ENCODE measurements around the gene MAST2.
"Not testable (repeated sequence)": the region's sequence is repeated elsewhere in the genome, so short reads cannot be mapped to it uniquely, and the experiment has no call there.

Gene MAST2

DNA sequence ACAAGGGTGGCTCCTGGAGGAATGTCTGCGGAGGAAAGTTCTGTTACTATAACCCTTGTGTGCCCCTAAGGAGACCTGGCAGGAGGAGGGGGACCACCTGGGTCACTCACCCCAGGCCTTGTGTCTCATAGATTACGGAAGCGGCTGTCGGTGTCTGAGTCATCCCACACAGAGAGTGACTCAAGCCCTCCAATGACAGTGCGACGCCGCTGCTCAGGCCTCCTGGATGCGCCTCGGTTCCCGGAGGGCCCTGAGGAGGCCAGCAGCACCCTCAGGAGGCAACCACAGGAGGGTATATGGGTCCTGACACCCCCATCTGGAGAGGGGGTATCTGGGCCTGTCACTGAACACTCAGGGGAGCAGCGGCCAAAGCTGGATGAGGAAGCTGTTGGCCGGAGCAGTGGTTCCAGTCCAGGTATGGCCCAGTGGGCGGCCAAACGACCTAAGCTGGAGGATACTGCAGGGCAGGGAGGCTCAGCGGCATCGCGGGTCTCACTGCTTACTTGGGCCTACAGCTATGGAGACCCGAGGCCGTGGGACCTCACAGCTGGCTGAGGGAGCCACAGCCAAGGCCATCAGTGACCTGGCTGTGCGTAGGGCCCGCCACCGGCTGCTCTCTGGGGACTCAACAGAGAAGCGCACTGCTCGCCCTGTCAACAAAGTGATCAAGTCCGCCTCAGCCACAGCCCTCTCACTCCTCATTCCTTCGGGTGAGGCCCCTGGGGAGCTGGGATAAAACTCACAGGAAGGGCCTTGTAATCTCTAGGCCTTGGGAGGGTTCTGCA lies 227.7 kb downstream of the MAST2 start:
- no peak for DNase-seq

GRCh38 chr1:46034601-46035516 lies 231.4 kb downstream of the MAST2 start:
- no peak for DNase-seq

GRCh38 chr1:46036894-46037839 lies 233.8 kb downstream of the MAST2 start:
- peak; percentile 89 for DNase-seq

GRCh38 chr1:46039571-46040052 lies 236.2 kb downstream of the MAST2 start:
- no peak for DNase-seq

GRCh38 chr1:46041551-46041950 lies 238.1 kb downstream of the MAST2 start:
- DNase-seq, result no peak

GRCh38 chr1:46041974-46042373 lies 238.6 kb downstream of the MAST2 start:
- no peak for DNase-seq

GRCh38 chr1:46043458-46044017 lies 240.1 kb downstream of the MAST2 start:
- DNase-seq, result no peak

GRCh38 chr1:46044116-46044515 lies 240.7 kb downstream of the MAST2 start:
- no peak for DNase-seq

DNA sequence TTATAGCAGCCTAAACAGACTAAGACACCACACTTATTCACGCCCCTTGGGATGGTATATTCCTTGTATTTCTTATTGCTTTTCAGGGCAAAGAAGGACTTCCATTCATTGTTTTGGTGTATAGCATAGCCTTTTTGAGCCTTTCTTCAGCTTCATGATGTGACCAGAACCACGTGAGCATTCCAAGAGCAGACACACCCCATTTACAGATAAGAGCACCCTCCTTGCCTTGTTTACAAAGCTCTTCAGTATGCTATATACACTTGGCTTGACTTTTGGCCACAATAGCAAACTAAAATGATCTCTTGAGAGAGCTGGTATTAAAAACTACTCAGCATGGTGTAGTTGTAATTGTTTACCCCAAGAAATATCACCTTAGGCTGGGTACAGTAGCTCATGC lies 250.3 kb downstream of the MAST2 start:
- no peak for DNase-seq

- no peak for DNase-seq
Observed at GRCh38 chr1:46056325-46056724, 252.9 kb downstream of the MAST2 start.

DNA sequence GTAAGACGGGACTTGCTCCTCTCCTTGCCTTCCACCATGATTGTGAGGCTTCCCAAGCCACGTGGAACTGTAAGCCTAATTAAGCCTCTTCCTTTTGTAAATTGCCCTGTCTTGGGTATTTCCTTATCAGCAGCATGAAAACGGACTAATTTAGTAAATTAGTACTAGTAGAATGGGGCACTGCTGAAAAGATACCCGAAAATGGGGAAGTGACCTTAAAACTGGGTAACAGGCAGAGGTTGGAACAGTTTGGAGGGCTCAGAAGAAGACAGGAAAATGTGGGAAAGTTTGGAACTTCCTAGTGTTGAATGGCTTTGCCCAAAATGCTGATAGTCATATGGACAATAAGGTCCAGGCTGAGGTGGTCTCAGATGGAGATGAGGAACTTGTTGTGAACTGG lies 253.8 kb downstream of the MAST2 start:
- not testable (repeated sequence) for DNase-seq

GRCh38 chr1:46057781-46058180 lies 254.4 kb downstream of the MAST2 start:
- DNase-seq, result no peak

GRCh38 chr1:46058936-46059335 lies 255.5 kb downstream of the MAST2 start:
- no peak for DNase-seq

DNA sequence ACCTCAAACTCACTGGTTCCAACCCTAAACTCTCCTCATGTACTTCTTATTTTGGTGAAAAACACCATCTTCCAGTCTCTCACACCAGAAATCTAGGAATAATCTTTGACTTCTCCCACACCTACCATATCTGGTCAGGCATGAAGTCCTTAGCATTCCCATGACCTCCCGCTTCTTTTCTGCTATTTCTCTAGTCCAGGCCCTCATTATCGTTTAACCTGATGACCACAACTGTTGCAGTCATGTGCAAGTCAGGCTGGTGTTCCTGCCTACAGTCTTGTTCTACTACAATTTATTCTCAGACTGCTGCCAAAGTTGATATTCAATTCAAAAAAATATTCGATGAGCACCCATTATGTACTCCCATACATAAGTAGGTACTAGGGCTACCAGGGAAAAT lies 257.7 kb downstream of the MAST2 start:
- DNase-seq, result no peak

DNA sequence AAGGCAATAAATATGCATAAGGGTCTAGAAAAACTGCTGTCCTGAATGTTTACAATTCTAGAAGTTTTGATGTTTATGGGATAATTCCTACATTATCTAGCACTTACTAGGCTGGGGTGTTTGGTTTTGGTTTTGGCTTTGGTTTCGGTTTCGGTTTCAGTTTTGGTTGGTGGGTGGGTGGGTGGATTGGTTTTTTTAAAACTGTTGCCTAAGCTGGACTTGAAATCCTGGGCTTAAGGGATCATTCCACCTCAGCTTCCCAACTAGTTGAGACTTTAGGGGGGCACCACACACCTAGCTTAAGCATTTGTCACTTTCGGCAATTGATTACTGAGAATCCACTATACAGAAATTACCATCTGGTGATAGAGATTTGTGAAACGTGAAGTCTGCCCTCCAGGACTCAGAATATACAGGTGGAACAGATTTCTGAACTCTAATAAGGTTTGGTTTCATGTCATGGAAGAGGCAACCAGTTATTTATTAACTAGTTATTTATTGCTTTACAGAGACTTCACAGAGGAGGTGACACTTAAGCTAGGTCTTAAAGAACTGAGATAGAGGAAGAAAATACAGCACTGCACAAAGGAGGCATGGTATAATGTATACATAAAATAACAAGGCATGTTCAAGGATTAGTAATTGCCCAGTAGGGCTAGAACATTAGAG lies 259.4 kb downstream of the MAST2 start:
- DNase-seq, result peak; percentile 32

- no peak for DNase-seq
Observed at GRCh38 chr1:46064708-46065107, 261.3 kb downstream of the MAST2 start.

DNA sequence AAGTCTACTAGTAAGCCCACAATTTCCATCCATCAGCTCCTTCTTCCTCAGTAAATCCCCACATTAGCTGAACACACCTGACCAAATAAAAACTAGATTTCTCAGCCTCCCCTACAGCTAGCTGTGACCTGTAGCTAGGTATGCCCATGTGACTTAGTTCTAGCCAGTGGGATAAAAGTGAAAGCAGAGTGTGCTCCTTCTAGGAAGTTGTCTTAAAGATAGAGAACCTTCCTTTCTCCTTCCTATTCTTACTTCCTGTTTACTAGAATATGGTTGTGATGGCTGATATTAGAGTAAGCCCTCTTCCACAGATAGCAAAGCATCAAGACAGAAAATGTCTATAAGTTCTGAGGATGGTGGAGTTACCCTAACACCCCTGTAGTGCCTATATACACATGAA lies 262.0 kb downstream of the MAST2 start:
- no peak for DNase-seq

GRCh38 chr1:46067652-46068051 lies 264.2 kb downstream of the MAST2 start:
- DNase-seq, result no peak

DNA sequence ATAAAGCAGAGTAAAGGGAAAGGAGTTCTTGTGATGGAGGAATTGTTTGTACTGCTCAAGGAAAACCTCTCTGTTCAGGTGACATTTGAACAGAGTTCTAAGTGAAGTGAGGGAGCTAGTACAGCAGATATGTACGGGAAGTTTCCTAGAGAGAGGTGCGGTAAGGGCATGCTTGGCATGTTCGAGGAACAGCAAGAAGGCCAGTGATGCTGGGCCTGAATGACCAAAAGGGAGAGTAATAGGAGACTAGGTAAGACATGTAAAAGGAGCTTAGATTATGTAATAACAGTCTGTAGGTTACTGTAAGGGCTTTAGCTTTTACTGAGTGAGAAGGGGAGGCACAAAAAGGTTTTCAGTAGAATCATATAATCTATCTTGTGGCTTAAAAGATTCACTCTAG lies 265.1 kb downstream of the MAST2 start:
- no peak for DNase-seq

- no peak for DNase-seq
Observed at GRCh38 chr1:46070164-46070814, 266.9 kb downstream of the MAST2 start.

DNA sequence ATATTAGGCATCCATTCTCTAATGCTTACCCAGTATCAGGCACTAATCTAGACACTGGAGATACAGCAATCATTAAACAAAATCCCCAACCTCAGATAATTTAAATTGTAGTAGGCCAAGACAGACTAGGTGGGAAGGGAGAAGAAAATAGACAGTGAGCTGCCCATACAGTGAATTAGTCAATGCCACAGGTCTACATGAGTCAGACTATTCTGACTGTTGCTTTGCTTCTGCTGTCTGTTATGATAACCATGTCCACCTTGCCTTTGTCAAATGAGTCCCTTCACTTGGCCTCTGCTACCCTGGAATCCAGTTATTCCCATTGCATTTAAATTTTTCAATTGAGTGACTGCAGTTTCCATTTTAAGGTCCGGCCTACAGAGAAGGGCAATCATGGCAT lies 269.6 kb downstream of the MAST2 start:
- no peak for DNase-seq
